Measurements from ENCODE around the gene TSPAN16.
A peak's percentile ranks its signal among the peaks of the same experiment; 100 is the strongest.
"Not testable (repeated sequence)": the region's sequence is repeated elsewhere in the genome, so short reads cannot be mapped to it uniquely, and the experiment has no call there.

TSPAN16 gene

GRCh38 chr19:11321191-11322126 lies 25.5 kb downstream of the TSPAN16 start:
- DNase-seq, result no peak

DNA sequence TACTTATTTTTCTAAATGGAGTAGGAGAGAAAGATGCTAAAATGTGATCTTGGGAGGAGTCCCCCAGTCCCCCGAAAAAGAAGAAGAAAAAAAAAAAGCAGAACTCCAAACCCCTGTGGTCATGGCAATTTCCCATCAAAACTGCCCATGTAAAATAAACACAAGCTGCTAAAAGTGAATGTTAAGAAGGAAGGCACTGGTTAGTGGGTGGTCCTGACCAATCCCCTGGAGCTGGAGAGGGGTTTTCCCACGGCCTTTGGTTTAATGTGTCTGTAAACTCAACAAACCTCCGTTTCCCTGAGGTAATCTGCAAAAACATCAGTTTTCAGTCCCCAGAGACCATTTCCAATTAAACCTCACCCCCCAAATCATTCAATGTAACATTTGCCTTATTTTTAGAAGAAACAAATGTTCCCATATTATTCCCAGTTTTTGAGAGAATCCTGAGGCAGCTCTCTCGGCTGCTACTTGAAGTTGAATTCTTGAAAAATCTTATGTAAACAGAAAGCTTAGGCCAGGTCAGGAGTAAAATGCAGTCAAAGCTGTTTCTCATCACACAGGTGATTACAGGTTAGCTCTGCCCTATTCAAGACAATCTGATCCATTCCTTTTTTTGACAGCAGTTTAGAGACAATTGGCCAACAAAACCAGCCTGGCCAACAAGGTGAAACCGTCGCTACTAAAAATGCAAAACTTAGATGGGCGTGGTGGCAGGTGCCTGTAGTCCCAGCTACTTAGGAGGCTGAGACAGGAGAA lies 26.5 kb downstream of the TSPAN16 start:
- DNase-seq, result no peak

GRCh38 chr19:11323601-11324078 lies 27.7 kb downstream of the TSPAN16 start:
- DNase-seq, result no peak

GRCh38 chr19:11324079-11324661 lies 28.2 kb downstream of the TSPAN16 start:
- DNase-seq, result no peak

- no peak for DNase-seq
Measured at GRCh38 chr19:11324748-11325389, 28.9 kb downstream of the TSPAN16 start.

DNA sequence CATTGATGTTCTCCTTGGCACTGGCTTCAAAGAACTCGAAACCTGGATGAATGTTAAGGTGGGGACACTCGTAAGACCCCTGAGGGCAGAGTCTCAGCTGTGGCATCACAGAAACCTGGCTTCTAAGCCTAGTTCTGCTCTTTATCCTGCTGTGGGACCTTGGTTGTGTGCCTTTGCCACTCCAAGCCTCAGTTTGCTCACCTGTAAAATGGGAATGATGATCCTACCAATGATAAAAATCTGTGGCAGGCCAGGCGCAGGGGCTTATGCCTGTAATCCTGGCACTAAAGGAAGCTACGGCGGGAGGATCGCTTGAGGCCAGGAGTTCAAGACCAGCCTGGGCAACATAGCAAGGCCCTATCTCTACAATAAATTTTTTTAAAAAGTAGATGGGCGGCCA lies 29.6 kb downstream of the TSPAN16 start:
- DNase-seq, result no peak

DNA sequence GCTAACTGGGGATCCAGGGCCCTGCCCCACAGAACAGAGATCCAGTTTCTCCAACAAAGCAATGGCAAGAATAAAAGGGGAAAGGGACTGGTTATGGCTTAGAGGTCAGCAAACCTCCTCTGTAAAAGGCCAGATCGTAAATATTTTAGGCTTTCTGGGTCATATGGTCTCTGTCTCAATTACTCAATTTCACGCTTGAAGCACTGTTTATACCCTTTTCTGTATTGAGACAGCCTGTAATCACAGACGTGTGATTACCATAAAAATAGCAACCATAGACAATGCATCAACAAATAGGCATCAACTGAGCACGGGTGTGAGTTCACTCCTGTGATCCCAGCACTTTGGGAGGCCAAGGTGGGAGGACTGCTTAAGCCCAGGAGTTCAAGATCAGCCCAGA lies 34.2 kb downstream of the TSPAN16 start:
- no peak for DNase-seq

DNA sequence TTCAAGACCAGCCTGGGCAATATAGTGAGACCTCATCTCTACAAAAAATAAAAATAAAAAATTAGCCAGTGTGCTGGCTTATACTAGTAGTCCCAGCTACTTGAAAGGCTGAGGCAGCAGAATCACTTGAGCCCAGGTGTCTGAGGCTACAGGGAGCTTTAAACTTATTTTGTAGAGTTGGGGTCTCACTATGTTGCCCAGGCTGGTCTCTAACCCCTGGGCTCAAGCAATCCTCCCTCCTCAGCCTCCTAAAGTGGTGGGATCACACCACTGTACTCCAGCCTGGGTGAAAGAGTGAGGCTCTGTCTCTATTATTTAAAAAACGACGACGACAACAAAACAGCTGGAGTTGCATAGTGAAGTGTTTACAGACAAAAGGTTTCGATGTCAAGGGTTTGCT lies 35.5 kb downstream of the TSPAN16 start:
- no peak for DNase-seq

- no peak for DNase-seq
Measured at GRCh38 chr19:11332822-11333221, 36.9 kb downstream of the TSPAN16 start.

GRCh38 chr19:11333838-11334237 lies 37.9 kb downstream of the TSPAN16 start:
- not testable (repeated sequence) for DNase-seq

DNA sequence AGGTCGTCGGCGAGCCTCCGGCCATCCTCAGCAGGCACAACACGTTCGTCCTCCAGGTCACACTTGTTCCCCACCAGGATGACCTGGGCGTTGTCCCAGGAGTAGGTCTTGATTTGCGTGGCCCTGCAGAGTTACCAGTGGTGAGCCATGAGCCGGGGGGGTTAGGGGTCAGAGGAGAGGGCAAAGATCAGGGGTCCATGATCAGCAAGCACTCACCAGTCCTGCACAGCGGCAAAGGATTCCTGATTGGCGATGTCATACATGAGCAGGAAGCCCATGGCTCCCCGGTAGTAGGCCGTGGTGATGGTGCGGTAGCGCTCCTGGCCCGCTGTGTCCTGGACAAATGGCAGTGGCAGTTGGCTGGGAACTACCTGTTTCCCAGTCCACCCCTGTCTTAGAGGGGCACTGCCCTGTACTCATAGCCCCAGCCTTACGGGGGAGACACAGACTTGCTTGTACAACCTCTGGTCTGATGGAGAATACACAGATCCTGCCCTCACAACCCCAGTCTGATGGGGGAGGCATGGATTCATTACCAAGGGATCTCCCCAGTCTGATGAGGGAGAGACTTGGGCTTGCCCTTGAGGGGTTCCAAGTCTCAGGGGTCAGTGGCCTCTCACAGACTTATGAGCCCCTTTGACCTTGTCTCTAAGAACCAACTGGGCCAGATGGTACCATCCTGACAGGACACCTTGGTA lies 39.6 kb downstream of the TSPAN16 start:
- DNase-seq, result no peak

GRCh38 chr19:11337080-11337479 lies 41.1 kb downstream of the TSPAN16 start:
- DNase-seq, result no peak

- DNase-seq, result no peak
Measured at GRCh38 chr19:11338121-11338520, 42.2 kb downstream of the TSPAN16 start.

- DNase-seq, result no peak
Measured at GRCh38 chr19:11338569-11339253, 42.8 kb downstream of the TSPAN16 start.

DNA sequence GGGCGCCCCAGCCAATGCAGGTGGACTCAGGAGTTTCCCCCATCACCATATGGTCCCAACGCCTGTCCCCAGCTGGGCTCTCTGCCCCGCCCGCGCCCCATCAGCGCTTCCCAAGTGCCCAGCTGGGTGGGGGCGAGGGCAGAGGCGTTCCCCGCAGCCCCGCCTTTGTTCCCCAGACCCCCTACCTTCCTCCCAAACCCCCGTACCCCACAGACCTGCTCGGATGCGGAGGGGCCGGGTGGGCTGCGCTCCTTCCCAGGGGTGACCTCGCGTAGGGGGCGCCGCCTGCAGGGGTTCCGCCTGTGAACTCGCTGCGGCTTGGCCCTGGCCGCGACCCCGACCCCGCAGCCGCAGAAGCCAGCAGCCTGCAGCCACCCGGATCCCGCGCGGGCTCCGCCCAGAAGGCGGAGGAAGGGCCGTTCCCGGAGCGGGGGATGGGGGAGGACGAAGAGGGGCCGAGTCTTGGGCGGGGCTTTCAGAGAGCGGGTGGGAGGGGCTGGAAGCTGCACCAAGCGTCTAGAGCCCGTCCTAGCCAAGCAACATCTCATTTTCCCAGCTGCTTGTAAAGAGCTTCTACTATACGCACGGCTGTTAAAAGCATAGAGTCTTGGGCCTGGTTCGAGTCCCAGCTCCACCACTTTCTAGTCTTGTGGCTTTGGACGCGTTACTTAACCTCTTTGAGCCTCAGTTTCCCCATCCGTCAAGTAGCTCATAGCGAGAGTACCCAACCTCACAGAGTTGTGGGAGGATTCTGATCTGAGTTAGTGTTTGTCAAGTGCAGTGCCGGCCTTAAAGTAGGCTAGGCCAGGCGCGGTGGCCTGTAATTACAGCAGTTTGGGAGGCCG lies 43.5 kb downstream of the TSPAN16 start, which contains the start of gene RAB3D:
TSS of gene RAB3D (minus strand) at position 404 of the 845 bp plus-strand sequence. CDS start 2,258 bp downstream, outside the sequence.
- DNase-seq, result peak; percentile 81 to 82

DNA sequence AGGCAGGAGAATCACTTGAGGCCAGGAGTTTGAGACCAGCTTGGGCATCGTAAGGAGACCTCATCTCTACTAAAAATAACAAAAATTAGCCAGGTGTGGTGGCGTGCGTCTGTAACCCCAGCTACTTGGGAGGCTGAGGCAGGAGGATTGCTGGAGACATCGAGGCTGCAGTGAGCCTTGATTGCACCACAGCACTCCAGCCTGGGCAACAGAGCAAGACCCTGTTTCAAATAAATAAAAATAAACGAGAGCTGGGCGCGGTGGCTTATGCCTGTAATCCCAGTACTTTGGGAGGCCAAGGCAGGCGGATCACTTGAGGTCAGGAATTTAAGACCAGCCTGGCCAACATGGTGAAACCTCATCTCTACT lies 44.1 kb downstream of the TSPAN16 start:
- not testable (repeated sequence) for DNase-seq

DNA sequence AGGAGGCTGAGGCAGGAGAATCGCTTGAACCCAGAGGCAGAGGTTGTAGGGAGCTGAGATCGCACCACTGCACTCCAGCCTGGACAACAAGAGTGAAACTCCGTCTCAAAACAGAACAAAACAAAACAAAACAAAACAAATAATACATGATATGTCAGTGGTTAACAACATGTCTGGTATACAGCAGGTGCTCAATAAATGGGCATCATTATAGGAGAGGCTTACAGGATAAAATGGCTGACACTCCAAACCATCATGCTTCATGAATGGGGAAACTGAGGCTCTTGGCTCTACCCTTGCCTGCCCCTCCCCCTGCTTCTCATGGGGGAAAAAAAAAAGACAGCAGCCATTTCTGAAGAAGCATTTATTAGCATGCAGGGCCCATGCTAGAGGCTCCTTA lies 46.5 kb downstream of the TSPAN16 start:
- DNase-seq, result no peak

GRCh38 chr19:11345122-11345803 lies 49.3 kb downstream of the TSPAN16 start:
- no peak for DNase-seq

GRCh38 chr19:11346104-11346940 lies 50.4 kb downstream of the TSPAN16 start, which contains the start of the genes CCDC159 and TMEM205:
CCDC159 (plus strand) TSS chr19:11346519; CDS start chr19:11346607, 88 bp downstream.
TMEM205 (minus strand) TSS chr19:11346268; CDS start chr19:11345619, 649 bp downstream.
- DNase-seq, result peak; percentile 94 to 97

All from stimulated activated CD4-positive, alpha-beta T cell treated with anti-CD3 and anti-CD28 coated beads, Interleukin-2, amount 100 ng/mL, for 48 hours (primary cell).